ENCODE results near the gene ASPG.

Gene ASPG

GRCh38 chr14:104107101-104107581 lies 21.6 kb downstream of the ASPG start:
- DNase-seq: no peak

- DNase-seq: no peak
Observed at GRCh38 chr14:104107611-104108569, 22.4 kb downstream of the ASPG start.

GRCh38 chr14:104108570-104109541 lies 23.4 kb downstream of the ASPG start:
- DNase-seq: no peak

GRCh38 chr14:104109731-104110361 lies 24.3 kb downstream of the ASPG start:
- DNase-seq: no peak

GRCh38 chr14:104110491-104111209 lies 25.1 kb downstream of the ASPG start:
- DNase-seq: no peak

- no peak for DNase-seq
Observed at GRCh38 chr14:104111301-104112112, 26.0 kb downstream of the ASPG start.

GRCh38 chr14:104112113-104112505 lies 26.6 kb downstream of the ASPG start:
- DNase-seq: no peak

GRCh38 chr14:104112609-104113571 lies 27.4 kb downstream of the ASPG start:
- DNase-seq: no peak

- DNase-seq: no peak
Observed at GRCh38 chr14:104113631-104114420, 28.3 kb downstream of the ASPG start.

- no peak for DNase-seq
Observed at GRCh38 chr14:104114421-104115130, 29.1 kb downstream of the ASPG start.

- DNase-seq: no peak
Observed at GRCh38 chr14:104115131-104115600, 29.7 kb downstream of the ASPG start.

- no peak for DNase-seq
Observed at GRCh38 chr14:104115691-104116287, 30.3 kb downstream of the ASPG start.

GRCh38 chr14:104116288-104116755 lies 30.8 kb downstream of the ASPG start:
- DNase-seq: no peak

- DNase-seq: no peak
Observed at GRCh38 chr14:104116756-104117340, 31.3 kb downstream of the ASPG start.

GRCh38 chr14:104117341-104118005 lies 32.0 kb downstream of the ASPG start:
- DNase-seq: no peak

- DNase-seq: no peak
Observed at GRCh38 chr14:104118006-104118844, 32.7 kb downstream of the ASPG start.
